Fibroblast of pulmonary artery (primary cell): ENCODE measurements around the gene KCTD17.

Experiments
- DNase-seq: peaks from one replicate; pipeline ENCODE4 v3.0.0-alpha.2; 2010; ENCODE audit warnings: low read depth
- H3K4me3 ChIP-seq: replicated peaks from 2 replicates; pipeline ENCODE4 v1.5.1; 2011; ENCODE audit warnings: low read depth, mild to moderate bottlenecking, control low read depth, low read length, moderate library complexity
- TF ChIP-seq, protein P1 (sequence below): IDR thresholded peaks from 2 replicates; pipeline ENCODE4 v1.5.1; 2011; ENCODE audit warnings: mild to moderate bottlenecking, control low read depth, low read length, inconsistent platforms; ENCODE audit errors: missing control alignments

The KCTD17 gene

DNA sequence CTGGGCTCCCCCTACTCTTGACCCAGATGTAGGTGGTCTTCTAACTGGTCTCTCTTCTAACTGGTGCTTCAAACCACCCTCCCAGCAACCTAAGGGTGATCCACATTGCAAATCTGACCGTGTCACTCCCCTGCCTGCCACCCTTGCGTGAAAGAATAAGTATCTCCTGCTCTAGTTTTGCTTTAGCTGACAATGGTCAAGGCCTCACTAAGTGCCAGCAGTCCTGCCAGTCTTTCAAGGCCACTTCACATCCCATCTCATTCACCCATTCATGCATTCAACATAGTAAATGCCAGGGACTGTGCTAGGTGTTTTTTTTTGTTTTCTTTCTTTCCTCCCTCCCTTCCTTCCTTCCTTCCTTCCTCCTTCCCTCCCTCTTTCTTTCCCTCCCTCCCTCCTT is 2.3 kb upstream of the KCTD17 start:
- TF ChIP-seq, protein P1, sequence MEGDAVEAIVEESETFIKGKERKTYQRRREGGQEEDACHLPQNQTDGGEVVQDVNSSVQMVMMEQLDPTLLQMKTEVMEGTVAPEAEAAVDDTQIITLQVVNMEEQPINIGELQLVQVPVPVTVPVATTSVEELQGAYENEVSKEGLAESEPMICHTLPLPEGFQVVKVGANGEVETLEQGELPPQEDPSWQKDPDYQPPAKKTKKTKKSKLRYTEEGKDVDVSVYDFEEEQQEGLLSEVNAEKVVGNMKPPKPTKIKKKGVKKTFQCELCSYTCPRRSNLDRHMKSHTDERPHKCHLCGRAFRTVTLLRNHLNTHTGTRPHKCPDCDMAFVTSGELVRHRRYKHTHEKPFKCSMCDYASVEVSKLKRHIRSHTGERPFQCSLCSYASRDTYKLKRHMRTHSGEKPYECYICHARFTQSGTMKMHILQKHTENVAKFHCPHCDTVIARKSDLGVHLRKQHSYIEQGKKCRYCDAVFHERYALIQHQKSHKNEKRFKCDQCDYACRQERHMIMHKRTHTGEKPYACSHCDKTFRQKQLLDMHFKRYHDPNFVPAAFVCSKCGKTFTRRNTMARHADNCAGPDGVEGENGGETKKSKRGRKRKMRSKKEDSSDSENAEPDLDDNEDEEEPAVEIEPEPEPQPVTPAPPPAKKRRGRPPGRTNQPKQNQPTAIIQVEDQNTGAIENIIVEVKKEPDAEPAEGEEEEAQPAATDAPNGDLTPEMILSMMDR = no peak
- no peak overlapping the region for H3K4me3 ChIP-seq
- no peak for DNase-seq

DNA sequence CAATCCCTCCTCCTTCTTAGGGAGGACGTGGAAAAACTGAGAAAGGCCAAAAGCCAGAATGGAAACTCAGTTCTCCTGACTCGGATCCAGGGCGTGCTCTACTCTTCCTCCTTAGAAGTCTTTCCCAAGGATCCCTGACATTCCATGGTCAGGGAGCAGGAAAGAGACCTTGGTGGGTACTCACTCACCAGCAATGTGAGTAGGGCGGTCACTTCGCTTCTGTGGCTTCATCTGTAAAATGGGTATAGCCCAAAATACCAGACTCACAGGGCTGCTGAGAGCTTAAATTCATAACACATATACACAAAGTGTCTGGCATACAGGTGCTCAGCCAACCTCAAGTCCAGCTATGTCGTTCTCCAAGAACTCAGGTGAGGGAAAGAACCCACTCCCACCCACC is 629 bp upstream of the KCTD17 start:
- no peak for DNase-seq
- TF ChIP-seq, protein P1 = no peak
- no peak overlapping the region for H3K4me3 ChIP-seq

DNA sequence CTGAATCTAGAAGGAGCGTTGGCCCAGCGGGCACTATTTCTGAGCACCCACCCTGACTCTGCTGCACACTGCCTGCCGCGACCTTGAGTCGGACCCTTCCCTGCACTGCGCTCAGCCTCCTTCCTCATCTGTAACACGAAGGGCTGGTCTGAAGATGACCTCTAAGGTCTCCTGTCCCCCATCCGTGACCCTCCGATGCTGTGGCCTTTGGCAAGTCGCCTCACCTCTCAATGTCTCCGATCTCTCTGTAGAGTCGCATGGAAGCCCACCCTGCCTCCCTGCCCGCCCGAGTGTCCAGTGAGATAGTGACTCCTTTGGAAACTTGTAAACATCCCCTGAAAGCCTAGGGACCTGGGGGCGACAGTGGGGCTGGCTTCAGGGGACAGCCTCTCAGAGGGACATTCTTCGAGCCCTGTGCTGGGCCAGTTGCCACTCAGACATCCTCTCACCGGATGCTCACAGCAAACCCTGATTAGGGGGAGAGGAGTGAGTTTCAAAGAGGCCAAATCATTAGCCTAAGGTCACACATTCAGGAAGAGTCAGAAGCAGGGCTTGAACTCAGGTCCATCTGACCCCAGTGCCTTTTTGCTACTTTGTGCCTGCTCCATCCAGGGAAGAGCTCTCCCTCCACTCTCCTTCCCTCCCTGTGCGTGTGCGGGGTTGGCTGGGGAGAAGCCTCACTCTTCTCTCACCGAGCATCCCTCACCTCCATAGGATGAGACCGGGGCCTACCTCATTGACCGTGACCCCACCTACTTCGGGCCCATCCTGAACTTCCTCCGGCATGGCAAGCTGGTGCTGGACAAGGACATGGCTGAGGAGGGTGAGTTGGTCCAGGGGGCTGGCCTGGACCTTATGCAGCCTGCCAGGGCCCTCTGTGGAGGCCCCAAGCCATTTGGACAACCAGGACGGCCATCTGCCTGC is 1.1 kb downstream of the KCTD17 start:
- H3K4me3 ChIP-seq = peak overlapping the region; percentile 60
- DNase-seq = no peak
- TF ChIP-seq, protein P1 = no peak

DNA sequence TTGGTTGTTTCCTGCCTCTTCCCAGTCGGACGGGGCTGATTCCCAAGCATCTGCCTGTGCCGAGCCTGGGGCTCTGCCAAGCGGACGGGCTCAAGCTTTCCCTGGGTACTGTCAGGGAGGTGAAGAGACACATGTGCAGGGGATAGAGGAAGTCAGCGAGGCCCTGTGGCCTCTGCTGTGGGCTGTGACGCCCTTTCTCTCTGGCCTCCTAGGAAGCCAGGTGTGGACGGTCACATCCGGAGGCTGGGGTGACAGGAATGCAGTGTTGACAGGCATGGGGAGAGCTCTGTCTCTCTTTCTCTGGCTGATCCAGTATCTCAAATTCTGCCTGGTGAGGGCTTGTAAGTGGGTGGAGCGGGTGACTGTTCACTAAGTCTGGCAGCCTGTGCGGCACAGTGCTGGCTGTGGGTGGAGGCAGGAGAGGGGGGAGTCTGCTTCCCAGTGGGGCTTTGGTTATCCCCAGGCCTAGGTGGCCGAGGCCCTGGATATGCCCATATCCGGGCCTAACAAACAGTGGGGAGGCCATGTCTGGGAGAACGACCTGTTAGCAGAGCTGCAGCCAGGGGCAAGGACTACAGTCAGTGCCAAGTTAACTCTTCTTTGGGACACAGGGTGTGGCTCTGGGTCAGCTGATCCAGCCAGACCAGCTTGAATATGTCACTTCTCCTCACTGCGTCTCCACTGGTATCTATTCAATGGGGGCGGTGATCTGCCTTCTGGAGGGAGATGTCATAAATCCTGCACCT is 1.9 kb downstream of the KCTD17 start:
- TF ChIP-seq, protein P1 = no peak

DNA sequence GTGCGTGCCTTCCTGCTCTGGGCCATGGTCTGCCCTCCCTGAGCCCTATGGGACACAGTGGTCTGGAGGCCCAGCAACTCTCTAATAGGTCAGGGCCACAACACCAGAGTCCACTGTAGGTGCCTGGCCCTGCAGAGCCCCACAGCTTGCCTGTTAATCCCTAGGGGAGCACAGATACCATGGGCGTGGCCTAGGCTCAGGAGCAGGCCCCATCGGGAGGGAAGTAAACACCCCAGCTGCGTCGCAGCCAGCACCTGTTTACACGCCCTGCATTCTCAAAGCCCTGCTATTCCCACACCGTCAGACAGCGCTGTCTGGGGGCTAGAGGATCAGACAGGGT is 2.5 kb downstream of the KCTD17 start:
- DNase-seq = no peak
- H3K4me3 ChIP-seq = no peak overlapping the region
- TF ChIP-seq, protein P1 = no peak

More for the DNA sequence above, 1.9 kb downstream of the KCTD17 start:
- H3K4me3 ChIP-seq = no peak overlapping the region
- DNase-seq = peak; percentile 17

DNA sequence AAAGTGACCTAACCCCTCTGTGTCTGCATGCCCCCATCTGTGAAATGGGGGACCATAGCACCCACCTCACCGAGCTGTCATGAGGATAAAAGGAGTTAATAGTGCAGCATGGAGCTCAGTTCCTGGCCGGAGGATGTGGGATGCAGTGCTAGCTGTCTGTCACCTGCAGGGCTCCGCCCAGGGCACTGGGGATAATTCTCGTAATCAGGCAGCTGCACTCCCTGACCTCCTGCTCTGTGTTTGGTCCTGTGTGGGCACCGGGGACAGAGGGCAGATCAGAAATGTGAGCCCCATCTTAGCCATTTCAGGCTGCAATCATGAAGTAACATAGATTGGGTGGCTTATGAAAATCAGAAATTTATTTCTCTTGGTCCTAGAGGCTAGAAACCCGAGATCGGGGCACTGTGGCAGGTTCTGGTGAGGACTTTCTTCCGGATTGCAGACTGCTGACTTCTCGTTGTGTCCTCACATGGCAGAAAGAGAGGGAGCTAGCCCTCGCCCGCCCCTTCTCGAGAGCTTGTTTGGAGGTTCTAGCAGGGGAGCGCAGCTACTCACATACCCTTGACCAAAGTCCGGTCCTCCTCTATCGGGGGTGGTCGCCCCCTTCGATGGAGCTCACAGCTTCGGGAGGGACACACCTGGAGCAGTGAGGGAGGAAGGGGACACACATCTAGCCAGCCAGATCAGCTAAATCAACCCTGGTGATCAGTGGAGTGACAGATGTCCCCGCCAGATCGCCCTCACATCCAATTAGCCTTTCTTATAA is 3.2 kb downstream of the KCTD17 start:
- H3K4me3 ChIP-seq = no peak overlapping the region
- TF ChIP-seq, protein P1 = no peak
- DNase-seq = no peak
